Jurkat, Clone E6-1 (cell line): ENCODE results near the gene RBM25.

Experiments
- DNase-seq: peaks from one replicate; pipeline ENCODE4 v3.0.0-alpha.2; 2011; ENCODE audit warnings: low read depth, low spot score
- H3K4me3 ChIP-seq: 2 replicates; pipeline ENCODE4 v1.5.1; 2011; ENCODE audit warnings: mild to moderate bottlenecking, low read length, control low read depth, moderate library complexity

RBM25 gene

DNA sequence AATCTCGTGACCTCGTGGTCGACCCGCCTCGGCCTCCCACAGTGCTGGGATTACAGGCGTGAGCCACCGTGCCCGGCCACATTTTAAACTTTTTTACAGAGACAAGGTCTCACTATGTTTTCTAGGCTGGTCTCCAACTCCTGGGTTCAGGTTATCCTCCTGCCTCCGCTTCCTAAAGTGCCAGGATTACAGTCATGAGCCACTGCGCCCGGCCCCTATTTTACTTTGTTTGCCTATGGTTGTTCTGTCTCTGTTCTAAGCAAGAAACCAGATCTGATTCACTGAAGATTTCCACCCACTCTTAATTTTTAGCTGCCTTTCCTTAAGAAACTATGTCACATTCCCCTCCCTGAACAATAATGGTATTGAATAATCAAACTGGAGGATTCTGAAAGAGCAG, 39.1 kb downstream of the RBM25 start:
- DNase-seq = no peak
- H3K4me3 ChIP-seq = no peak overlapping the region

DNA sequence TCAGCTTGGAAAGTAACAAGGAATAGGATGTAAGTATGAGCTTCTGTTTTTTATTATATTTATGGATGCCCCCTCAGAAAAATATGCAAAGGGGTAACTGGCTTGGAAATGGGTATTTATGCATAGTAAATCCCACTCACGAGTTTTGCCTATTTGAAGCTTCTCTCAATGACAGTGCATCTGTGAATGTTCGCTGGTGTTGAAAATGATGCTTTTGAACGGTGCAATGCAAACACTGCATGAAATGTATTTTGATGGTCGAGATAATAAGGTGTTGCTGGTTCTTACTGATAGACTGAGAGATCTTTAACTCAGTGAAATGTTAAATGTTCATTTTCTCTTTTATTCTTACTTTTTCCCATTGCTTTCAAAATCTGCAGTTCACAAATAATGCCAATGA, 42.0 kb downstream of the RBM25 start:
- no peak overlapping the region for H3K4me3 ChIP-seq
- DNase-seq = no peak

DNA sequence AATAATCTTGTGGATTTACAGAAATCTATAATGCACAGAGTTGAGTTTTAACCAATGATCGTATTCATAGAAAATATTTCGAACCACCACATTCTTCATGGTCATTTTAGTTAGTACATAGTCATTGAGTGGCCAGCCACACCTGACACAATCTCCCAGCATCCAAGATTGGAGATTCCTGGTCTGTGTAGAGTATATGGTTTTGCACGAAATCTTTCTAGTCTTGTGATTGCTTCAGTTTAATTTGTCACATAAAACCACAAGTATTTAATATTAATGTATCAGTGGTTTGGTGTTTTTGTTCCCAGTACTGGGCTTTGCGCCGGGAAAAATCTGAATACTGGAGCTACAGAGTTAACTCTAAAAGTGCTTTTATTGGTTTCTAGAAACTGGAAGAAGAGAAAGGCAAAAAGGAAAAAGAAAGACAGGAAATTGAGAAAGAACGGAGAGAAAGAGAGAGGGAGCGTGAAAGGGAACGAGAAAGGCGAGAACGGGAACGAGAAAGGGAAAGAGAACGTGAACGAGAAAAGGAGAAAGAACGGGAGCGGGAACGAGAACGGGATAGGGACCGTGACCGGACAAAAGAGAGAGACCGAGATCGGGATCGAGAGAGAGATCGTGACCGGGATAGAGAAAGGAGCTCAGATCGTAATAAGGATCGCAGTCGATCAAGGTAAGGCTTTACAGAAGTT, 44.6 kb downstream of the RBM25 start:
- DNase-seq = no peak
- H3K4me3 ChIP-seq = no peak overlapping the region

- no peak overlapping the region for H3K4me3 ChIP-seq
- DNase-seq = no peak
These were observed 46.7 kb downstream of the RBM25 start for GRCh38 chr14:73105050-73105449.

DNA sequence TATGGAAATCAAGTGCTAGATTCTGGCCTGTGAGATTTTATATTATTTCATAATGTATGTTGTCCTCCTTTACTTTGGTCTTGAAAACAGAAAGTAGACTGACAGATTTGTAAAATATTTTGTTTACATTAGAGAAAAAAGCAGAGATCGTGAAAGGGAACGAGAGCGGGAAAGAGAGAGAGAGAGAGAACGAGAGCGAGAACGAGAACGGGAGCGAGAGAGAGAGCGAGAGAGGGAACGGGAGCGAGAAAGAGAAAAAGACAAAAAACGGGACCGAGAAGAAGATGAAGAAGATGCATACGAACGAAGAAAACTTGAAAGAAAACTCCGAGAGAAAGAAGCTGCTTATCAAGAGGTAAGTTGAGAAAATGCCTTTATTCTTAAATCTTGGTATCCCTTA, 47.4 kb downstream of the RBM25 start:
- H3K4me3 ChIP-seq = no peak overlapping the region
- DNase-seq = no peak

DNA sequence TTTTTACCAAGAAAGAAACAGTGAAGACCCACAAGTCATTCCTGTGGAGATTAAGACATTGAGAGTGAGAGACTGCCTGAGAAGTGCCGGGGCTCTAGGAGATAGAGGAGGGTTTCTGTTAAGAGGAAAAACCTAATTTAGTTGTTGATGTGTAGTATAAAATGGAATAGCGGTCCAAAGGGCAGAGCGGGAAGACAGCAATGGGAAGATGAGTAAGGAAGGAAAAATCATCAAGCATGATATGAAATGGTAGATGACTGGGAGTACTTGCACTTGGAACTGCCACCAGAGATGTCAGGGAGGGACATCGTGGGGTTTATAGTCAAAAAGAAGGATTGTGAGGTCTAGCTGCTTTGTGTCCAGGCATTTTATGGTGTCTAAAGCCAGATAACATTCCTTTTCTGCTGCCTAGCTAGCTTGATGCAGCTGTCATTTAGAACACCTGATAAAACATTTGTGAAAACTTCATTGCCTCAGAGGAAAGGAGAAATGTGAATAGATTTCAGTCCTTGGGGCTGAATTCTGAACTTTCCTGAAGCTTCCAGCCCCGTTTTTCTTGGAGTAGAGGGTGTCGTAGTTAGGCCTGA, 57.8 kb downstream of the RBM25 start:
- H3K4me3 ChIP-seq = no peak overlapping the region
- no peak for DNase-seq

DNA sequence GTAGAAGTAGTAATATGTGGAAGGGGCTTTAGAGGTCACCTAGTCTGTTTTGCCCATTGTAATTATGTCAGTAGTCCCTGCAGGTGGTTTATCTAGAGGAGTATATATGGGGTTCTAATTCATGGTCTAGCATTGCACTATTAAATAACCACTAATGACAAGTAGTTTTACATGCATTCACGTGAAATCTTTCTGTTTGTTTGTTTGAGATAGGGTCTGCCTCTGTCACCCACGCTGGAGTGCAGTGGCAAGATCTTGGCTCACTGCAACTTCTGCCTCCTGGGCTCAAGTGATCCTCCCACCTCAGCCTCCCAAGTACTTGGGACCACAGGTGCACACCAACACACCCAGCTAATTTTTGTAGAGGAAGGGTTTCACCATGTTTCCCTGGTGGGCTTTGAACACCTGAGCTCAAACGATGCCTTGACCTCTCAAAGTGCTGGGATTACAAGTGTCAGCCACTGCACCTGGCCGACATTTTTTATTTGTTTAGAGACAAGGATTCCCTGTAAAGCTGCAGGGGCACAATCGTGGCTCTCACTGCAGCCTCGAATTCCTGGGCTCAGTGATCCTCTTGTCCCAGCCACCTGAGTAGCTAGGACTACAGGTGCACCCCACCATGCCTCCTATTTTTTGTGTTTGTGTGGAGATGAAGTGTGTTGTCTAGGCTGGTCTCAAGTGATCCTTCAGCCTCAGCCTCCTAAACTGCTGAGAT, 66.0 kb downstream of the RBM25 start:
- DNase-seq = no peak
- no peak overlapping the region for H3K4me3 ChIP-seq

- no peak overlapping the region for H3K4me3 ChIP-seq
These were observed 66.8 kb downstream of the RBM25 start for GRCh38 chr14:73125169-73125588.

GRCh38 chr14:73125746-73126145, 67.4 kb downstream of the RBM25 start:
- H3K4me3 ChIP-seq = no peak overlapping the region
- no peak for DNase-seq

More at GRCh38 chr14:73125169-73125588, 66.8 kb downstream of the RBM25 start:
- no peak for DNase-seq

DNA sequence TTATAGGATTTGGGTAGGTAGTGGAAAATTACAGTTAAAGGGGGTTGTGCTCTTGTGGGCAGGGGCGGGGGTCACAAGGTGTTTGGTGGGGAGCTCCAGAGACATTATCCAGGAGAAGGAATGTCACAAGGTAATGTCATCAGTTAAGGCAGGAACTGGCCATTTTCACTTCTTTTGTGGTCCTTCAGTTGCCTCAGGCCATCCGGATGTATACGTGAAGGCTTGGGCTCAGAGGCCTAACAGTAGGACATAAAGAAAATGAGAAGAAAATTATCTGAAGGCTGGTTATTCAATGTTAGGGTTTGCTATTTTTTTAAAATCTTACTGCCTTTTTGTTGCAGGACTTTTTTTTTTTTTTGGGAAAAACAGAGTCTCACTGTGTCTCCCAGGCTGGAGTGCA, 75.5 kb downstream of the RBM25 start:
- DNase-seq = no peak
- no peak overlapping the region for H3K4me3 ChIP-seq

DNA sequence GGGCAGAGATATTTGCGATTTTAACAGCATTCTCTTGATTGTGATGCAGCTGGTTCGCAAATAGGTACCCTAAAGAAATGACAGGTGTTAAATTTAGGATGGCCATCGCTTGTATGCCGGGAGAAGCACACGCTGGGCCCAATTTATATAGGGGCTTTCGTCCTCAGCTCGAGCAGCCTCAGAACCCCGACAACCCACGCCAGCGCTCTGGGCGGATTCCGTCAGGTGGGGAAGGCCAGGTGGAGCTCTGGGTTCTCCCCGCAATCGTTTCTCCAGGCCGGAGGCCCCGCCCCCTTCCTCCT, 77.7 kb downstream of the RBM25 start:
- no peak for DNase-seq

DNA sequence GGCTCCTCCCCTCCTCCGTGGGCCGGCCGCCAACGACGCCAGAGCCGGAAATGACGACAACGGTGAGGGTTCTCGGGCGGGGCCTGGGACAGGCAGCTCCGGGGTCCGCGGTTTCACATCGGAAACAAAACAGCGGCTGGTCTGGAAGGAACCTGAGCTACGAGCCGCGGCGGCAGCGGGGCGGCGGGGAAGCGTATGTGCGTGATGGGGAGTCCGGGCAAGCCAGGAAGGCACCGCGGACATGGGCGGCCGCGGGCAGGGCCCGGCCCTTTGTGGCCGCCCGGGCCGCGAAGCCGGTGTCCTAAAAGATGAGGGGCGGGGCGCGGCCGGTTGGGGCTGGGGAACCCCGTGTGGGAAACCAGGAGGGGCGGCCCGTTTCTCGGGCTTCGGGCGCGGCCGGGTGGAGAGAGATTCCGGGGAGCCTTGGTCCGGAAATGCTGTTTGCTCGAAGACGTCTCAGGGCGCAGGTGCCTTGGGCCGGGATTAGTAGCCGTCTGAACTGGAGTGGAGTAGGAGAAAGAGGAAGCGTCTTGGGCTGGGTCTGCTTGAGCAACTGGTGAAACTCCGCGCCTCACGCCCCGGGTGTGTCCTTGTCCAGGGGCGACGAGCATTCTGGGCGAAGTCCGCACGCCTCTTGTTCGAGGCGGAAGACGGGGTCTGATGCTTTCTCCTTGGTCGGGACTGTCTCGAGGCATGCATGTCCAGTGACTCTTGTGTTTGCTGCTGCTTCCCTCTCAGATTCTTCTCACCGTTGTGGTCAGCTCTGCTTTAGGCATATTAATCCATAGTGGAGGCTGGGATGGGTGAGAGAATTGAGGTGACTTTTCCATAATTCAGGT, 78.3 kb downstream of the RBM25 start, which contains the start of gene PSEN1:
Gene PSEN1 (plus strand): TSS at position 121 of the 839 bp plus-strand sequence. CDS start 11,513 bp downstream, outside the sequence.
- peak; percentile 89 for DNase-seq
- H3K4me3 ChIP-seq = peak within 1 kb of the TSS; percentile 93

More for the DNA sequence above, 77.7 kb downstream of the RBM25 start:
- H3K4me3 ChIP-seq = peak overlapping the region; percentile 93

- DNase-seq = no peak
- H3K4me3 ChIP-seq = no peak overlapping the region
These were observed 82.5 kb downstream of the RBM25 start for GRCh38 chr14:73140811-73141323.

DNA sequence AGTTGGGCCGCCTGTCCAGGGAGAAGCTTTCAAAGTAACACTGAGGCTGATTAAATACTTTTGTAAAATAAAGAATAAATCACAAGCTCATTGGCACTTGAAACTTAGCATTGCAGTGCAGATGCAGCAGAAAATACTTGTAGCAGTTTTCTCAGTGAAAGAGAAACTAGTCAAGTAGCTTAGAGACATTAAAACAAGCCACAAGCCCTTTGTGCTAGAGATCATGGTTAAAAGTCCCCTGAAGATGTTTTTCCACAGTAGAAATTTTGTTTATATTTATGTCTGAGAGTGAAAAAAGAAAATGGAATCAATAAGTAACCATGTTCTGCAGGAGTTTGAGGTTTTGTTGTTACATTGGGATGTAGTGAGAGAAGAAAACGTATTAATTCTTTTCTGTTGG, 83.9 kb downstream of the RBM25 start:
- peak; percentile 7 for DNase-seq

DNA sequence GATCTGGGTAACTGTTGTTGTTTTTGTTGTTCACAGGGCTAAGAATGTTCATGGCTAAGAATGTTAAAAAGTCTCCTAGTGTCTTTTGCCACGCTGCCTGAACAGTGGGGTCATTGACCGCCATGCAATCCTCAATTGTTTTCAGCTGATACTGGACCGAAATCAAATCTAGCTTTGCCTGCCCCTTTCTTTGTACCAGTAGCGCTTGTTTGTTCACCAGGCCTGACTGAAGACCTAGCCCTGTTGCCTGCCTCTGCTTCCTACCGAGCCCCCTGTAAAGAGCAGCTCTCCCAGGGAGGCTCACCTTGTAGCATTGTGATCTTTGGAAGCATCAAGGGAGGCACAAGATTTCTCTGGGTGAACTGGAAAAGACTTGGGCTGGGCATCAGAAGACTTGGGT, 84.7 kb downstream of the RBM25 start:
- no peak overlapping the region for H3K4me3 ChIP-seq
- DNase-seq = no peak

More for the DNA sequence above, 83.9 kb downstream of the RBM25 start:
- no peak overlapping the region for H3K4me3 ChIP-seq

DNA sequence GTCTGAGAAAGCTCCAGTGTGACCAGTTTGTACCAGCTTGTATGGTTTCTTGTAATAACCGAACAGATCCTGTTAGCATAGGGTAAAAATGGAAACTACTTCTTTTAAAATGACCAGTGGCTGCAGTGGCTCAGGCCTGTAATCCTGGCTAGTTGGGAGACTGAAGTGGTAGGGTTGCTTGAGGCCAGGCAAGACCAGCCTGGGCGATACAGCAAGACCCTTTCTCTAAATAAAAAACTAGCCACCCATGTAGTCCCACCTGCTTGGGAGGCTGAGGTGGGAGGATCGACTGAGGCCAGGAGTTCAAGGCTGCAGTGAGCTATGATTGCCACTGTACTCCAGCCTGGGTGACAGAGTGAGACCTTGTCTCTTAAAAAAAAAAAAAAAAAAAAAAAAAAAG, 85.3 kb downstream of the RBM25 start:
- DNase-seq = no peak
- H3K4me3 ChIP-seq = no peak overlapping the region

DNA sequence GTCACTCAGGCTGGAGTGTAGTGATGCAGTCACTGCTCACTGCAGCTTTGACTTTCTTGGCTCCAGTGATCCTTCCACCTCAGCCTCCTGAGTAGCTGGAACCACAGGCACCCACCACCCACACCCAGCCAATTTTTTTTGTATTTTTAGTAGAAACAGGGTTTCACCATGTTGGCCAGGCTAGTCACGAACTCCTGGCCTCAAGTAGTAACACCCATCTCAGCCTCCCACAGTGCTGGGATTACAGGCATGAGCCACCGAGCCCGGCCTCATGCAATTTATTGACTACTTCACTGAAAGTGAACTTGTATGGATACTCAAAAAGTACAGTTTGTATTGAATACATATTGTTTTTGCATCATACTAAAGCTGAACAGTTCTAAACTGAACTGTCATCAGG, 87.0 kb downstream of the RBM25 start:
- no peak for DNase-seq
- H3K4me3 ChIP-seq = no peak overlapping the region

DNA sequence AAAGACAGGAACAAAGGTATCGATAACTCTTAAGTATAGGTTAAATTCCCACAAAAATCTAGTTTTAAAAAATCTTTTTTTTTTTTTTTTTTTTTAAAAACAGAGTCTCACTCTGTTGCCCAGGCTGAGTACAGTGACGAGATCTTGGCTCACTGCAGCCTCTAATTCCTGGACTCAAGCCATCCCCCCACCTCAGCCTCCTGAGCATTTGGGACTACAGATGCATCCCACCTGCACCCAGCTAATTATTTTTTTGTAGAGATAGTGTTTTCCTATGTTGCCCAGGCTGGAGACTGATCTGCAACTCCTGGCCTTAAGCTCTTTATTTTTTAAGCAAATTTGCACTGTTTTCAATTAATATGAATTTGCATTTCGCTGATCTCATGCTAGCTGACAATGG, 87.8 kb downstream of the RBM25 start:
- no peak overlapping the region for H3K4me3 ChIP-seq
- no peak for DNase-seq

DNA sequence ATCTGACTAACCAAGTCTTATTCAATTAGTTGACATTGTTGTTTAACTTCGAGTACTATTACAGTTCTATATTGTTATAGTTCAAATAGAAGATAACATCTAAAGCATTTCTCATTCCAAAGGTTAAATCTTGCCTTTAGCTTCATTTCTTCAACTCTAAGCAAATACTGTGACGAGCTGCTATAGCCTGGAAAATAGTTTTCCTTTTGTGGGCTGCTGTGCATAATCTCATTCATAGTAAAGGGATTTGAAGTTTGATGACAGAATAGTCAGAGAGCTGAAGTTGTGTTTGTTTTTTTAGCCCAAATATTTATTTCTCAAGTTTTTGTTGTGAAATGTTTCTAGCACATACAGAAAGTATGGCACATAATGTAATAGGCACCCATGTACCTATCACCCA, 91.4 kb downstream of the RBM25 start:
- no peak for DNase-seq
- H3K4me3 ChIP-seq = no peak overlapping the region
